ENCODE data around the gene ANKS1B. TPM values are rescaled to one million over a fixed set of nuclear protein-coding genes. Genes with fewer than 3 reads are reported as not detected.

The ANKS1B gene
- total RNA-seq, 1 experiment from 2014 or later, result 0.61 TPM

GRCh38 chr12:98733667-98734350, 1250.9 kb downstream of the ANKS1B start:
- Histone ChIP-seq H3K36me3 (ENCODE audit: control insufficient read depth, insufficient read depth, low read length) (no peaks in the 10 kb centered on the region), H3K9me3 (no peaks in the 10 kb centered on the region), H3K4me1 (peaks cover 10% of the 10 kb centered on the region), H3K4me3 (ENCODE audit: low read depth, low read length) (no peak overlapping the region), H3K27me3 (replicated peaks; ENCODE audit: control insufficient read depth, insufficient read depth, low read length) (no peaks in the 10 kb centered on the region)
- intact Hi-C loops (cut with micrococcal nuclease; ENCODE audit: unreplicated experiment), result no loop called here
- no peak overlapping the region for H3K4me3 Mint-ChIP-seq (ENCODE audit: unreplicated experiment)
- POLR2A ChIA-PET, result no interaction called here
- DNase-seq, result no peak
- no peak overlapping the region for H3K27ac Mint-ChIP-seq (ENCODE audit: unreplicated experiment)
- H3K4me1 Mint-ChIP-seq (ENCODE audit: low read depth, unreplicated experiment), result peaks cover 21% of the 10 kb centered on the region
- no peaks in the 10 kb centered on the region for H3K36me3 Mint-ChIP-seq (ENCODE audit: insufficient read depth, unreplicated experiment)
- CTCF ChIA-PET, result no interaction called here
- H3K9me3 Mint-ChIP-seq (ENCODE audit: unreplicated experiment), result no peaks in the 10 kb centered on the region
- H3K27me3 Mint-ChIP-seq (ENCODE audit: insufficient read depth, unreplicated experiment), result no peaks in the 10 kb centered on the region
- no peak for TF ChIP-seq CTCF (IDR thresholded peaks at IDR 0.05; ENCODE audit: insufficient read depth in 1 of 2, low read depth in 1 of 2, low read length in 1 of 2, severe bottlenecking in 1 of 2, unreplicated experiment in 1 of 2)
- BruUV-seq (replicated peaks), result no TSS peak

- H3K4me1 Mint-ChIP-seq (ENCODE audit: low read depth, unreplicated experiment), result no peaks in the 10 kb centered on the region
- H3K9me3 ChIP-seq, result no peaks in the 10 kb centered on the region
- ChIA-PET CTCF (interaction anchor here (0.6 to 1.5 kb wide), 2 partner anchors 268 to 279 kb away, joined by 7 to 11 read pairs; no protein-coding TSS in a partner anchor), POLR2A (no interaction called here)
- no peaks in the 10 kb centered on the region for H3K27me3 Mint-ChIP-seq (ENCODE audit: insufficient read depth, unreplicated experiment)
- no peak overlapping the region for H3K4me3 ChIP-seq (ENCODE audit: low read depth, low read length)
- no peaks in the 10 kb centered on the region for H3K27me3 ChIP-seq (replicated peaks; ENCODE audit: control insufficient read depth, insufficient read depth, low read length)
- intact Hi-C loops (cut with micrococcal nuclease; ENCODE audit: unreplicated experiment), result no loop called here
- H3K4me1 ChIP-seq, result no peaks in the 10 kb centered on the region
- BruUV-seq (replicated peaks), result no TSS peak
- DNase-seq, result no peak
- H3K9me3 Mint-ChIP-seq (ENCODE audit: unreplicated experiment), result no peaks in the 10 kb centered on the region
- H3K27ac Mint-ChIP-seq (ENCODE audit: unreplicated experiment), result no peak overlapping the region
- H3K36me3 Mint-ChIP-seq (ENCODE audit: insufficient read depth, unreplicated experiment), result peaks cover 7% of the 10 kb centered on the region
- no peak for TF ChIP-seq CTCF (IDR thresholded peaks at IDR 0.05; ENCODE audit: insufficient read depth in 1 of 2, low read depth in 1 of 2, low read length in 1 of 2, severe bottlenecking in 1 of 2, unreplicated experiment in 1 of 2)
- H3K36me3 ChIP-seq (ENCODE audit: control insufficient read depth, insufficient read depth, low read length), result 0 out of 2 replicates have a peak, but pooled peaks cover 3% of the 10 kb centered on the region
- no peak overlapping the region for H3K4me3 Mint-ChIP-seq (ENCODE audit: unreplicated experiment)
Observed at GRCh38 chr12:98730412-98730811, 1254.3 kb downstream of the ANKS1B start.

- Mint-ChIP-seq H3K4me3 (ENCODE audit: unreplicated experiment) (no peak overlapping the region), H3K27ac (ENCODE audit: unreplicated experiment) (no peak overlapping the region), H3K4me1 (ENCODE audit: low read depth, unreplicated experiment) (no peaks in the 10 kb centered on the region), H3K27me3 (ENCODE audit: insufficient read depth, unreplicated experiment) (no peaks in the 10 kb centered on the region), H3K36me3 (ENCODE audit: insufficient read depth, unreplicated experiment) (peaks cover 12% of the 10 kb centered on the region), H3K9me3 (ENCODE audit: unreplicated experiment) (no peaks in the 10 kb centered on the region)
- POLR2A ChIA-PET, result no interaction called here
- DNase-seq, result no peak
- intact Hi-C loops (cut with micrococcal nuclease; ENCODE audit: unreplicated experiment), result loop anchor here (2.0 kb wide), 1 partner anchor 16 kb away; no protein-coding TSS in a partner anchor
- H3K4me3 ChIP-seq (ENCODE audit: low read depth, low read length), result no peak overlapping the region
- H3K27me3 ChIP-seq (replicated peaks; ENCODE audit: control insufficient read depth, insufficient read depth, low read length), result no peaks in the 10 kb centered on the region
- no peak for TF ChIP-seq CTCF (IDR thresholded peaks at IDR 0.05; ENCODE audit: insufficient read depth in 1 of 2, low read depth in 1 of 2, low read length in 1 of 2, severe bottlenecking in 1 of 2, unreplicated experiment in 1 of 2)
- H3K9me3 ChIP-seq, result no peaks in the 10 kb centered on the region
- H3K4me1 ChIP-seq, result no peaks in the 10 kb centered on the region
- BruUV-seq (replicated peaks), result no TSS peak
- H3K36me3 ChIP-seq (ENCODE audit: control insufficient read depth, insufficient read depth, low read length), result 0 out of 2 replicates have a peak, but pooled peaks cover 3% of the 10 kb centered on the region
- CTCF ChIA-PET, result no interaction called here
Observed at GRCh38 chr12:98727196-98727595, 1257.5 kb downstream of the ANKS1B start.

All from Caco-2 (cell line).